Germinal center (tissue), 1 donor: ENCODE measurements around the gene TENM3.

Experiments used
- DNase-seq: peaks from one replicate; pipeline ENCODE4 v3.0.0; 2012; ENCODE audit warnings: mixed read lengths, low spot score

Gene TENM3

GRCh38 chr4:182513587-182514291 is 270.5 kb downstream of the TENM3 start:
- DNase-seq = no peak

GRCh38 chr4:182518421-182518820 is 275.2 kb downstream of the TENM3 start:
- DNase-seq = no peak

GRCh38 chr4:182519528-182519927 is 276.3 kb downstream of the TENM3 start:
- no peak for DNase-seq

- DNase-seq = no peak
Measured at GRCh38 chr4:182521011-182521410, 277.8 kb downstream of the TENM3 start.

GRCh38 chr4:182528819-182529218 is 285.6 kb downstream of the TENM3 start:
- no peak for DNase-seq

GRCh38 chr4:182530451-182530850 is 287.2 kb downstream of the TENM3 start:
- no peak for DNase-seq

- no peak for DNase-seq
Measured at GRCh38 chr4:182531555-182532162, 288.5 kb downstream of the TENM3 start.

GRCh38 chr4:182532441-182532840 is 289.2 kb downstream of the TENM3 start:
- DNase-seq = no peak

- no peak for DNase-seq
Measured at GRCh38 chr4:182533964-182534363, 290.8 kb downstream of the TENM3 start.

GRCh38 chr4:182536221-182536811 is 293.1 kb downstream of the TENM3 start:
- DNase-seq = no peak

GRCh38 chr4:182537031-182537795 is 294.0 kb downstream of the TENM3 start:
- DNase-seq = no peak

- DNase-seq = no peak
Measured at GRCh38 chr4:182538031-182538430, 294.8 kb downstream of the TENM3 start.

GRCh38 chr4:182540496-182540895 is 297.3 kb downstream of the TENM3 start:
- no peak for DNase-seq

- no peak for DNase-seq
Measured at GRCh38 chr4:182547435-182547834, 304.2 kb downstream of the TENM3 start.

- no peak for DNase-seq
Measured at GRCh38 chr4:182548156-182548555, 305.0 kb downstream of the TENM3 start.

GRCh38 chr4:182549356-182549755 is 306.2 kb downstream of the TENM3 start:
- no peak for DNase-seq

- no peak for DNase-seq
Measured at GRCh38 chr4:182552948-182553347, 309.7 kb downstream of the TENM3 start.

GRCh38 chr4:182553653-182554052 is 310.5 kb downstream of the TENM3 start:
- DNase-seq = no peak

- DNase-seq = no peak
Measured at GRCh38 chr4:182554736-182555135, 311.5 kb downstream of the TENM3 start.

- no peak for DNase-seq
Measured at GRCh38 chr4:182555997-182556418, 312.8 kb downstream of the TENM3 start.

- no peak for DNase-seq
Measured at GRCh38 chr4:182556580-182556979, 313.4 kb downstream of the TENM3 start.

- no peak for DNase-seq
Measured at GRCh38 chr4:182560358-182560757, 317.2 kb downstream of the TENM3 start.

- no peak for DNase-seq
Measured at GRCh38 chr4:182562350-182562749, 319.1 kb downstream of the TENM3 start.
